K562 (cell line): ENCODE data around the gene PTPRO. TPM values are rescaled to one million over a fixed set of nuclear protein-coding genes. Genes with fewer than 3 reads are reported as not detected.

Experiments used
- ATAC-seq: fragments of 200-7000 bp; cut with Tn5 transposase; 3 replicates; pipeline ENCODE4 v1.9.1; 2020; ENCODE audit warnings: moderate library complexity
- BruUV-seq: library from RNA; stranded (reverse); fragments of 400-500 nt; replicated peaks from 2 replicates; lab custom pipeline; 2021; lab: Mats Ljungman, UMichigan
- CTCF ChIA-PET: fragments of 300-600 bp; formaldehyde crosslinking; extraction: SDS; loops from one replicate; lab custom pipeline; 2021; ENCODE audit warnings: low intra/inter-chr PET ratio; lab: Yijun Ruan, JAX
- POLR2A ChIA-PET: fragments of 300-600, 350-650 bp; sonication (Branson Sonifier 250); formaldehyde crosslinking; extraction: SDS; loops from one replicate; lab custom pipeline; 2021; ENCODE audit warnings: antibody characterized with exemption, inconsistent platforms; lab: Yijun Ruan, JAX
- DNase-seq, 4 experiments: peaks; one replicate each; pipeline versions ENCODE4 v3.0.0 to v3.0.0-alpha.2; 2011 to 2018; ENCODE audit warnings: low spot score in 3 of 4, mixed read lengths in 3 of 4; ENCODE audit errors: extremely low read depth in 1 of 4
- FAIRE-seq: peaks from 2 replicates; lab custom pipeline; 2011; peaks lifted over from hg19 to GRCh38; lab: Jason Lieb, UNC
- H2AFZ ChIP-seq: 2 replicates; pipeline ENCODE4 v1.6.0; 2011; ENCODE audit warnings: low read depth, low read length, control low read depth, inconsistent platforms
- H3K27ac ChIP-seq: fragments of 200-600 bp; 3 replicates; pipeline ENCODE4 v1.8.0; 2011; ENCODE audit warnings: low read depth, mild to moderate bottlenecking, control low read depth, inconsistent platforms, low read length, moderate library complexity, mixed read lengths; ENCODE audit errors: extremely low read depth
- H3K27me3 ChIP-seq, 2 experiments: fragments of 300-600 bp in 1 of 2; 2 replicates in 1 of 2; 3 replicates in 1 of 2; pipeline versions ENCODE4 v1.6.0 to v1.8.0; 2011; ENCODE audit warnings: inconsistent platforms in 2 of 2, low read length in 2 of 2, mild to moderate bottlenecking in 1 of 2, mixed read lengths in 1 of 2, moderate library complexity in 1 of 2; ENCODE audit not compliant: control insufficient read depth in 2 of 2, insufficient read depth in 2 of 2
- H3K36me3 ChIP-seq: fragments of 300-600 bp; 3 replicates; pipeline ENCODE4 v1.8.0; 2011; ENCODE audit warnings: mild to moderate bottlenecking, low read length, inconsistent platforms; ENCODE audit not compliant: control insufficient read depth, insufficient read depth
- H3K4me1 ChIP-seq, 2 experiments: fragments of 200-600 bp in 1 of 2; replicated peaks in 1 of 2; 2 replicates in 1 of 2; 3 replicates in 1 of 2; pipeline versions ENCODE4 v1.5.1 to v1.8.0; 2011; ENCODE audit warnings: inconsistent platforms in 2 of 2, low read length in 2 of 2, mild to moderate bottlenecking in 1 of 2, mixed read lengths in 1 of 2, moderate library complexity in 1 of 2; ENCODE audit not compliant: control insufficient read depth in 2 of 2, insufficient read depth in 2 of 2
- H3K4me2 ChIP-seq: 2 replicates; pipeline ENCODE4 v1.6.1; 2011; ENCODE audit warnings: low read length, control low read depth, inconsistent platforms, mixed read lengths; ENCODE audit not compliant: insufficient read depth
- H3K4me3 ChIP-seq: fragments of 200-600 bp; sonication (generic), shearing (Covaris generic); 2 replicates; pipeline ENCODE4 v1.5.1; 2016; ENCODE audit warnings: control low read depth, inconsistent platforms
- H3K79me2 ChIP-seq: fragments of 200-600 bp; 3 replicates; pipeline ENCODE4 v1.8.0; 2011; ENCODE audit warnings: low read length, inconsistent platforms; ENCODE audit not compliant: control insufficient read depth, insufficient read depth
- H3K9ac ChIP-seq, 2 experiments: 2 replicates each; pipeline versions ENCODE4 v1.6.0 to v1.6.1; 2011; ENCODE audit warnings: low read depth in 2 of 2, low read length in 2 of 2, control low read depth in 1 of 2, inconsistent platforms in 1 of 2, mild to moderate bottlenecking in 1 of 2, mixed read lengths in 1 of 2; ENCODE audit not compliant: insufficient read depth in 1 of 2
- H3K9me1 ChIP-seq: one replicate; pipeline ENCODE4 v1.6.0; 2011; ENCODE audit warnings: inconsistent platforms, mild to moderate bottlenecking, low read length, moderate library complexity; ENCODE audit not compliant: control insufficient read depth, insufficient read depth
- H3K9me3 ChIP-seq: replicated peaks from 2 replicates; pipeline ENCODE4 v1.5.1; 2011; ENCODE audit warnings: low read depth, low read length, inconsistent platforms; ENCODE audit not compliant: control insufficient read depth, insufficient read depth
- H4K20me1 ChIP-seq: replicated peaks from 2 replicates; pipeline ENCODE4 v1.6.1; 2011; ENCODE audit warnings: low read length, inconsistent platforms, mixed read lengths; ENCODE audit not compliant: control insufficient read depth, insufficient read depth
- BDP1 ChIP-seq: IDR thresholded peaks from 3 replicates; pipeline ENCODE4 v1.6.1; 2011; ENCODE audit not compliant: insufficient read length, insufficient read depth
- C11orf30 ChIP-seq: fragments of 450-650 bp; IDR thresholded peaks from 2 replicates; pipeline ENCODE4 v1.6.1; 2016; ENCODE audit warnings: low read depth, mild to moderate bottlenecking
- CBX8 ChIP-seq: fragments of 200-600 bp; sonication (generic); IDR thresholded peaks from 2 replicates; pipeline ENCODE4 v1.6.1; 2012; ENCODE audit warnings: borderline replicate concordance, mixed run types, low read depth, mild to moderate bottlenecking, moderate library complexity, mixed read lengths, low read length, control low read depth, inconsistent platforms; ENCODE audit not compliant: poor library complexity, severe bottlenecking; ENCODE audit errors: extremely low read depth
- CHCHD3 ChIP-seq: fragments of 250-450 bp; sonication (Bioruptor Pico); IDR thresholded peaks from 2 replicates; pipeline ENCODE4 v2.1.2; 2022; ENCODE audit warnings: mild to moderate bottlenecking
- HNRNPUL1 ChIP-seq: fragments of 200-400 bp; formaldehyde crosslinking; IDR thresholded peaks from 2 replicates; pipeline ENCODE4 v1.6.1; 2017; ENCODE audit warnings: low read length
- HOMEZ ChIP-seq: fragments of 250-450 bp; sonication (Bioruptor Pico); IDR thresholded peaks from 2 replicates; pipeline ENCODE4 v1.4.0; 2020; ENCODE audit warnings: mild to moderate bottlenecking, moderate library complexity
- NCOA6 ChIP-seq: fragments of 450-650 bp; IDR thresholded peaks from 2 replicates; pipeline ENCODE4 v1.6.1; 2017; ENCODE audit warnings: mild to moderate bottlenecking
- NELFE ChIP-seq: IDR thresholded peaks from 2 replicates; pipeline ENCODE4 v1.6.1; 2011; ENCODE audit warnings: mild to moderate bottlenecking; ENCODE audit not compliant: insufficient read depth, insufficient read length
- PPARD ChIP-seq: fragments of 250-450 bp; sonication (Bioruptor Pico); IDR thresholded peaks from 2 replicates; pipeline ENCODE4 v1.8.0; 2022; ENCODE audit warnings: inconsistent platforms, mild to moderate bottlenecking, moderate library complexity
- ZNF197 ChIP-seq: fragments of 200-800 bp; sonication (Bioruptor generic); IDR thresholded peaks from 2 replicates; pipeline ENCODE4 v1.6.1; 2016; ENCODE audit warnings: low read depth, missing genetic modification characterization, missing compliant biosample characterization
- ZNF778 ChIP-seq: fragments of 450-650 bp; formaldehyde crosslinking; IDR thresholded peaks from 2 replicates; pipeline ENCODE4 v1.4.0; 2020; ENCODE audit warnings: mild to moderate bottlenecking, moderate library complexity
- WGBS: fragments of 100-300 bp; shearing (Covaris generic); methylation state at CpG from one replicate; pipeline ENCODE4 v1.1.6; 2016; ENCODE audit warnings: low coverage, mixed read lengths; ENCODE audit not compliant: insufficient coverage; ENCODE audit errors: missing lambda C conversion rate; 5-methylcytosine and 5-hydroxymethylcytosine counted together
- in situ Hi-C: fragments of 300-500 bp; cut with MboI; formaldehyde crosslinking; loops from 4 replicates; pipeline ENCODE4 v1.15.0; 2018; ENCODE audit warnings: inconsistent platforms, mixed read lengths
- intact Hi-C: fragments of 100-400 bp; cut with micrococcal nuclease; formaldehyde crosslinking; loops from 2 replicates; pipeline ENCODE4 v1.14.2; 2022
- polyA plus RNA-seq, 8 experiments: library from polyadenylated mRNA; depleted of rRNA in 4 of 8; stranded (reverse) in 5 of 8; unstranded in 3 of 8; fragments of >200 nt; fragmentation: Nextera tagmentation in 2 of 8; fragmentation: Illumina TruSeq in 1 of 8; extraction: Ambion mirVana in 2 of 8; extraction: Trizol in 1 of 8; gene quantifications; 2 replicates each; pipeline versions ENCODE4 v1.2.1 to v1.2.3, GENCODE V29; 2011 to 2014; ENCODE audit warnings: inconsistent platforms in 1 of 8, missing spikeins in 1 of 8
- total RNA-seq, 7 experiments: library from RNA; depleted of rRNA in 6 of 7; stranded (reverse); fragments of >200 nt in 6 of 7; fragmentation: Illumina TruSeq in 2 of 7; extraction: Trizol in 2 of 7; gene quantifications; 2 replicates each; pipeline versions ENCODE4 v1.2.1 to v1.2.3, GENCODE V29; 2011 to 2021; ENCODE audit warnings: low replicate concordance in 1 of 7

PTPRO gene
- total and polyA plus RNA-seq, 9 of the 15 experiments (the other 6 are each of a cell fraction or from before 2014, with no cell fraction given), result 0.22 TPM; not detected in 8

GRCh38 chr12:15307079-15307478 lies 15.2 kb upstream of the PTPRO start:
- intact Hi-C loops, result no loop called here
- no TSS peak for BruUV-seq
- FAIRE-seq (no peak), DNase-seq (no peak), ATAC-seq (no peak)
- in situ Hi-C loops, result no loop called here
- Histone ChIP-seq H3K4me1 (no peaks in the 10 kb centered on the region), H4K20me1 (no peaks in the 10 kb centered on the region), H3K27me3 (no peaks in the 10 kb centered on the region), H3K9me3 (no peaks in the 10 kb centered on the region), H3K36me3 (no peaks in the 10 kb centered on the region), H3K79me2 (no peaks in the 10 kb centered on the region), H2AFZ (no peak overlapping the region), H3K9me1 (no peaks in the 10 kb centered on the region), H3K27ac (no peak overlapping the region), H3K4me3 (no peak overlapping the region), H3K9ac (no peak overlapping the region), H3K4me2 (no peak overlapping the region)
- TF ChIP-seq CBX8, result no peak
- TF ChIP-seq BDP1, result no peak
- no peak for TF ChIP-seq C11orf30
- TF ChIP-seq CHCHD3 (CRISPR knock-in tag), result no peak
- TF ChIP-seq HNRNPUL1, result no peak
- no peak for TF ChIP-seq HOMEZ (CRISPR knock-in tag)
- TF ChIP-seq ZNF197 (CRISPR knock-in tag), result no peak
- no peak for TF ChIP-seq PPARD (CRISPR knock-in tag)
- no peak for TF ChIP-seq ZNF778 (CRISPR knock-in tag)
- no peak for TF ChIP-seq NELFE
- no peak for TF ChIP-seq NCOA6
- WGBS, result 0% methylated on average over 1 of the region's 1 CpG
- POLR2A ChIA-PET, result no interaction called here
- CTCF ChIA-PET, result no interaction called here
